Gastroesophageal sphincter (tissue), 4 donors: ENCODE data around the gene TBX21. TPM values are rescaled to one million over a fixed set of nuclear protein-coding genes. Genes with fewer than 3 reads are reported as not detected.

Experiments
- ATAC-seq: fragments of 150-250 bp; one replicate; pipeline ENCODE4 v1.9.1; 2016; ENCODE audit warnings: mild to moderate bottlenecking, moderate library complexity
- H3K27ac ChIP-seq, 4 donors: fragments of 200-600 bp; sonication (generic) in 3 of 4; 1 replicate in 3 of 4; 2 replicates in 1 of 4; pipeline ENCODE4 v1.5.1; 2016 to 2019
- H3K27me3 ChIP-seq: fragments of 200-600 bp; sonication (generic); one replicate; pipeline ENCODE4 v1.5.1; 2019
- H3K36me3 ChIP-seq, 2 donors: fragments of 200-600 bp; sonication (generic); one replicate each; pipeline ENCODE4 v1.5.1; 2019; ENCODE audit warnings: control low read depth in 1 of 2
- H3K4me1 ChIP-seq, 3 donors: fragments of 200-600 bp; sonication (generic); 1 replicate in 2 of 3; 2 replicates in 1 of 3; pipeline ENCODE4 v1.5.1; 2016 to 2019; ENCODE audit warnings: control low read depth in 2 of 3
- H3K4me3 ChIP-seq, 2 donors: fragments of 200-600 bp; sonication (generic); one replicate each; pipeline ENCODE4 v1.5.1; 2019; ENCODE audit warnings: mild to moderate bottlenecking in 1 of 2, moderate library complexity in 1 of 2
- H3K9me3 ChIP-seq, 3 donors: fragments of 200-600 bp; sonication (generic); one replicate each; pipeline ENCODE4 v1.5.1; 2017 to 2019; ENCODE audit warnings: control low read depth in 2 of 3
- CTCF ChIP-seq, 4 experiments: fragments of 200-600 bp in 2 of 4; fragments of 450-650 bp in 2 of 4; sonication (generic) in 1 of 4; IDR thresholded peaks; one replicate each; pipeline ENCODE4 v1.5.1; 2017 to 2019; ENCODE audit warnings: antibody characterized with exemption in 4 of 4, mild to moderate bottlenecking in 2 of 4, moderate library complexity in 2 of 4
- EP300 ChIP-seq: sonication (generic); formaldehyde crosslinking; IDR thresholded peaks from one replicate; pipeline ENCODE4 v1.6.1; 2017; ENCODE audit warnings: antibody characterized with exemption, mild to moderate bottlenecking
- POLR2A ChIP-seq, 2 donors: fragments of 450-650 bp; IDR thresholded peaks; one replicate each; pipeline ENCODE4 v1.6.1; 2017; ENCODE audit warnings: antibody characterized with exemption in 2 of 2, mild to moderate bottlenecking in 2 of 2, moderate library complexity in 1 of 2
- POLR2AphosphoS5 ChIP-seq: sonication (generic); formaldehyde crosslinking; IDR thresholded peaks from one replicate; pipeline ENCODE4 v1.6.1; 2017; ENCODE audit warnings: antibody characterized with exemption
- WGBS, 2 donors: methylation state at CpG; one replicate each; pipeline ENCODE4 v1.1.5; 2018; ENCODE audit warnings: low coverage in 1 of 2; 5-methylcytosine and 5-hydroxymethylcytosine counted together
- total RNA-seq, 4 donors: library from RNA; depleted of rRNA; stranded (reverse); fragments of >200 nt; gene quantifications; one replicate each; pipeline ENCODE4 v1.1.0, GENCODE V29; 2016

TBX21 gene
- total RNA-seq, 4 donors from 2014 or later: 0.94 to 1.1 TPM; not detected in 2

DNA sequence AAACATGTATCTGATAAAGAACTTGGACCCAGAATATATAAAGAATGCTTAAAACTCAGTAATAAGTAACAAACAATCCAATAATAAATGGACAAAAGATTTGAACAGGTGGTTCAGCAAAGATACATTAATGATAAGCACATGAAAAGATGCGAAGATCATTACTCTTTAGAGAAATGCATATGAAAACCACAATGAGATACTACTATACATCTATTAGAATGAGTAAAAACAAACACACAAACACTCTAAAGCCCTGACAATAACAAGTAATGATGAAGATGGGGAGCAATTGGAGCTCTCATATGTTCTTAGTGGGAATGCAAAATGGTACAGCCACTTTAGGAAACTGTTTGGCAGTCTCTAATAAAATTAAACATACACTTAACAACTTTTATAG is 59.4 kb downstream of the TBX21 start:
- ATAC-seq: no peak

DNA sequence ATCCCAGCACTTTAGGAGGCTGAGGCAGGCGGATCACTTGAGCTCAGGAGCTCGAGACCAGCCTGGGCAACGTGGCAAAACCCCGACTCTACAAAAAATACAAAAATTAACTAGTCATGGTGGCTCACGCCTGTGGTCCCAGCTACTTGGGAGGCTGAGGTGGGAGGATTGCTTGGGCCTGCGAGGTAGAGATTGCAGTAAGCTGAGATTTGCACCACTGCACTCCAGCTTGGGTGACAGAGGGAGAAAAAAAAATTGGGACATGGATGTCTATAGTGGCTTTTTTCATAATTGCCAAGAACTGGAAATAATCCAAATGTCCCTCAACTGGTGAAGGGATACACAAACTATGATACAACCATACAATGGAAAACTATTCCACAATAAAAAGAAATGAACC is 59.9 kb downstream of the TBX21 start:
- no peak for ATAC-seq

More for the DNA sequence above, 59.4 kb downstream of the TBX21 start:
- Histone ChIP-seq H3K9me3 (no peaks in the 10 kb centered on the region), H3K4me3 (no peak overlapping the region), H3K27ac (no peak overlapping the region), H3K4me1 (peaks cover 0 to 11% (median 7%) of the 10 kb centered on the region in 3 donors), H3K36me3 (no peaks in the 10 kb centered on the region), H3K27me3 (peaks cover 77% of the 10 kb centered on the region)
- 77 to 85% methylated on average over 1 of the region's 1 CpG for WGBS, 2 donors
- TF ChIP-seq POLR2A (IDR thresholded peaks at IDR 0.05): no peak
- TF ChIP-seq CTCF (IDR thresholded peaks at IDR 0.05): no peak
- no peak for TF ChIP-seq EP300
- TF ChIP-seq POLR2AphosphoS5: no peak

More for the DNA sequence above, 59.9 kb downstream of the TBX21 start:
- H3K9me3 ChIP-seq: no peaks in the 10 kb centered on the region
- 55% methylated on average over 5 of the region's 6 CpGs; no CpG with 5 or more reads in 1 of the 2 donors for WGBS, 2 donors
- no peak overlapping the region for H3K4me3 ChIP-seq
- TF ChIP-seq POLR2A (IDR thresholded peaks at IDR 0.05): no peak
- no peak for TF ChIP-seq EP300
- no peak for TF ChIP-seq CTCF (IDR thresholded peaks at IDR 0.05)
- TF ChIP-seq POLR2AphosphoS5: no peak
- peaks cover 0 to 11% (median 7%) of the 10 kb centered on the region in 3 donors for H3K4me1 ChIP-seq
- no peaks in the 10 kb centered on the region for H3K36me3 ChIP-seq
- no peak overlapping the region for H3K27ac ChIP-seq
- peaks cover 75% of the 10 kb centered on the region for H3K27me3 ChIP-seq

Other genes with a start within 250 kb of the TBX21 start
- 100 to 1,000 TPM in 3 of 4 donors, 10 to 100 TPM in 1; 79.3 to 116 (median 110) TPM for gene NPEPPS, start 202.1 kb upstream of the TBX21 start, total RNA-seq
- 100 to 1,000 TPM; 192 to 215 (median 211) TPM for gene KPNB1, start 83.3 kb upstream of the TBX21 start, total RNA-seq
- 10 to 100 TPM; 13.9 to 25.1 (median 18.0) TPM for gene TBKBP1, start 39.1 kb upstream of the TBX21 start, total RNA-seq
- gene OSBPL7, start 88.6 kb downstream of the TBX21 start, total RNA-seq: 1 to 10 TPM; 2.2 to 4.1 (median 3.8) TPM
- gene MRPL10, start 98.3 kb downstream of the TBX21 start, total RNA-seq: 10 to 100 TPM; 34.9 to 74.9 (median 55.0) TPM
- gene LRRC46, start 98.4 kb downstream of the TBX21 start, total RNA-seq: 1 to 10 TPM in 1 of 4 donors, under 1 TPM in 1, not detected in 2; 0.46 to 1.3 TPM
- gene SCRN2, start 108.0 kb downstream of the TBX21 start, total RNA-seq: 10 to 100 TPM; 17.4 to 28.9 (median 21.8) TPM
- gene SP6, start 117.9 kb downstream of the TBX21 start, total RNA-seq: under 1 TPM; 0.12 to 0.31 (median 0.14) TPM
- 10 to 100 TPM in 2 of 4 donors, 1 to 10 TPM in 2; 3.4 to 16.2 (median 10.0) TPM for gene SP2, start 163.0 kb downstream of the TBX21 start, total RNA-seq
- 10 to 100 TPM; 20.3 to 43.9 (median 21.9) TPM for gene PNPO, start 208.3 kb downstream of the TBX21 start, total RNA-seq
- 1 to 10 TPM in 1 of 4 donors, under 1 TPM in 1, not detected in 2; 0.19 to 3.5 TPM for gene PRR15L, start 224.6 kb downstream of the TBX21 start, total RNA-seq
- 10 to 100 TPM; 43.8 to 98.8 (median 63.8) TPM for gene CDK5RAP3, start 237.9 kb downstream of the TBX21 start, total RNA-seq